ENCODE data around the gene SF3B4. TPM values are rescaled to one million over a fixed set of nuclear protein-coding genes. Genes with fewer than 3 reads are reported as not detected.
A peak's percentile ranks its signal among the peaks of the same experiment; 100 is the strongest.

SF3B4 gene
- total and polyA plus RNA-seq, 4 donors: 6.3 to 16.6 (median 12.5) TPM

DNA sequence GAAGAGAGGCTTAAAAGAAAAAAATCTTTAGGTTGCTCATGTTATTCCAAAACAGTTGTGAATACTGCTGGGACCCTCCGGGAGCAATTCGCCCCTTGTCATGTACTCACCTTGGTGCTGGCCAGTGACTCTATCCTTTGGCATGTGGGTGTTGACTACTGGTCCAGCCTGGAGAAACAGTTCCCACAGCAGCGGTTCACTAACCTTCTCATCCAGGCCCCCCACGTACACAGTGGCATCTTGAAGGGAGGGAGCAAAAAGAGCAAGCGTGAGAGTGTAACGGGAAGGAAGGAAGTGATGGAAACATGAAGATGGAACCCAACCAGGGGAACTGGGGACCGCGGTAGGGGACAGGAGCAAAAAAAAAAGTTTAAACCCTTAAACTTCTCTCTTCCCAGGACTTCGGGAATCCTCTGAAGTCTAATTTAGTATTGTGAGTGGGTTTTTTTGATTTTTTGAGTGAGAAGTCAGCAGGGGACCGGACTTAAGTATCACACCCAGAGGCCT is 494 bp downstream of the SF3B4 start:
- Histone ChIP-seq H3K9me3 (ENCODE audit: control insufficient read depth in 4 of 4, low read length in 3 of 4) (no peaks in the 10 kb centered on the region), H3K9ac (ENCODE audit: low read depth in 1 of 2, low read length in 2 of 2) (peak overlapping the region; percentile 44 to 80), H3K27me3 (ENCODE audit: control insufficient read depth in 4 of 4, insufficient read depth in 4 of 4, low read length in 3 of 4) (no peaks in the 10 kb centered on the region), H3K36me3 (ENCODE audit: control insufficient read depth in 4 of 4, insufficient read depth in 3 of 4, low read depth in 1 of 4, low read length in 3 of 4) (peaks cover 6 to 44% (median 29%) of the 10 kb centered on the region in 4 donors), H3K4me1 (ENCODE audit: control insufficient read depth in 4 of 4, insufficient read depth in 4 of 4, low read length in 3 of 4) (peaks cover 5 to 22% (median 16%) of the 10 kb centered on the region in 4 donors), H3K27ac (ENCODE audit: low read depth in 1 of 2, low read length in 2 of 2) (peak overlapping the region; percentile 96 to 99), H3K4me3 (ENCODE audit: low read depth in 1 of 3, low read length in 3 of 3) (peak overlapping the region; percentile 93 to 98 (median 96))
- DNase-seq (ENCODE audit: low spot score): no peak
- 3% methylated on average over 10 of the region's 10 CpGs for WGBS
- TF ChIP-seq, protein P1, sequence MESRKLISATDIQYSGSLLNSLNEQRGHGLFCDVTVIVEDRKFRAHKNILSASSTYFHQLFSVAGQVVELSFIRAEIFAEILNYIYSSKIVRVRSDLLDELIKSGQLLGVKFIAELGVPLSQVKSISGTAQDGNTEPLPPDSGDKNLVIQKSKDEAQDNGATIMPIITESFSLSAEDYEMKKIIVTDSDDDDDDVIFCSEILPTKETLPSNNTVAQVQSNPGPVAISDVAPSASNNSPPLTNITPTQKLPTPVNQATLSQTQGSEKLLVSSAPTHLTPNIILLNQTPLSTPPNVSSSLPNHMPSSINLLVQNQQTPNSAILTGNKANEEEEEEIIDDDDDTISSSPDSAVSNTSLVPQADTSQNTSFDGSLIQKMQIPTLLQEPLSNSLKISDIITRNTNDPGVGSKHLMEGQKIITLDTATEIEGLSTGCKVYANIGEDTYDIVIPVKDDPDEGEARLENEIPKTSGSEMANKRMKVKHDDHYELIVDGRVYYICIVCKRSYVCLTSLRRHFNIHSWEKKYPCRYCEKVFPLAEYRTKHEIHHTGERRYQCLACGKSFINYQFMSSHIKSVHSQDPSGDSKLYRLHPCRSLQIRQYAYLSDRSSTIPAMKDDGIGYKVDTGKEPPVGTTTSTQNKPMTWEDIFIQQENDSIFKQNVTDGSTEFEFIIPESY (IDR thresholded peaks at IDR 0.05): no peak
- no peak for TF ChIP-seq GABPA (IDR thresholded peaks at IDR 0.05 in 1 of 2, conservative IDR thresholded peaks at IDR 0.05 in 1 of 2)
- TF ChIP-seq, protein P2, sequence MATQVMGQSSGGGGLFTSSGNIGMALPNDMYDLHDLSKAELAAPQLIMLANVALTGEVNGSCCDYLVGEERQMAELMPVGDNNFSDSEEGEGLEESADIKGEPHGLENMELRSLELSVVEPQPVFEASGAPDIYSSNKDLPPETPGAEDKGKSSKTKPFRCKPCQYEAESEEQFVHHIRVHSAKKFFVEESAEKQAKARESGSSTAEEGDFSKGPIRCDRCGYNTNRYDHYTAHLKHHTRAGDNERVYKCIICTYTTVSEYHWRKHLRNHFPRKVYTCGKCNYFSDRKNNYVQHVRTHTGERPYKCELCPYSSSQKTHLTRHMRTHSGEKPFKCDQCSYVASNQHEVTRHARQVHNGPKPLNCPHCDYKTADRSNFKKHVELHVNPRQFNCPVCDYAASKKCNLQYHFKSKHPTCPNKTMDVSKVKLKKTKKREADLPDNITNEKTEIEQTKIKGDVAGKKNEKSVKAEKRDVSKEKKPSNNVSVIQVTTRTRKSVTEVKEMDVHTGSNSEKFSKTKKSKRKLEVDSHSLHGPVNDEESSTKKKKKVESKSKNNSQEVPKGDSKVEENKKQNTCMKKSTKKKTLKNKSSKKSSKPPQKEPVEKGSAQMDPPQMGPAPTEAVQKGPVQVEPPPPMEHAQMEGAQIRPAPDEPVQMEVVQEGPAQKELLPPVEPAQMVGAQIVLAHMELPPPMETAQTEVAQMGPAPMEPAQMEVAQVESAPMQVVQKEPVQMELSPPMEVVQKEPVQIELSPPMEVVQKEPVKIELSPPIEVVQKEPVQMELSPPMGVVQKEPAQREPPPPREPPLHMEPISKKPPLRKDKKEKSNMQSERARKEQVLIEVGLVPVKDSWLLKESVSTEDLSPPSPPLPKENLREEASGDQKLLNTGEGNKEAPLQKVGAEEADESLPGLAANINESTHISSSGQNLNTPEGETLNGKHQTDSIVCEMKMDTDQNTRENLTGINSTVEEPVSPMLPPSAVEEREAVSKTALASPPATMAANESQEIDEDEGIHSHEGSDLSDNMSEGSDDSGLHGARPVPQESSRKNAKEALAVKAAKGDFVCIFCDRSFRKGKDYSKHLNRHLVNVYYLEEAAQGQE (IDR thresholded peaks at IDR 0.05): no peak
- TF ChIP-seq NR2F2 (IDR thresholded peaks at IDR 0.05): no peak
- no peak for TF ChIP-seq SP1 (IDR thresholded peaks at IDR 0.05)
- no peak for TF ChIP-seq YY1 (IDR thresholded peaks at IDR 0.05)
- TF ChIP-seq, protein P3, sequence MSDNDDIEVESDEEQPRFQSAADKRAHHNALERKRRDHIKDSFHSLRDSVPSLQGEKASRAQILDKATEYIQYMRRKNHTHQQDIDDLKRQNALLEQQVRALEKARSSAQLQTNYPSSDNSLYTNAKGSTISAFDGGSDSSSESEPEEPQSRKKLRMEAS (IDR thresholded peaks at IDR 0.05): no peak
- TF ChIP-seq, protein P4, sequence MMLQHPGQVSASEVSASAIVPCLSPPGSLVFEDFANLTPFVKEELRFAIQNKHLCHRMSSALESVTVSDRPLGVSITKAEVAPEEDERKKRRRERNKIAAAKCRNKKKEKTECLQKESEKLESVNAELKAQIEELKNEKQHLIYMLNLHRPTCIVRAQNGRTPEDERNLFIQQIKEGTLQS (IDR thresholded peaks at IDR 0.05): no peak
- no peak for TF ChIP-seq FOXA2 (IDR thresholded peaks at IDR 0.05)
- no peak for TF ChIP-seq HNF4G (IDR thresholded peaks at IDR 0.05)
- TF ChIP-seq RXRA (IDR thresholded peaks at IDR 0.05): no peak
- TF ChIP-seq, protein P5, sequence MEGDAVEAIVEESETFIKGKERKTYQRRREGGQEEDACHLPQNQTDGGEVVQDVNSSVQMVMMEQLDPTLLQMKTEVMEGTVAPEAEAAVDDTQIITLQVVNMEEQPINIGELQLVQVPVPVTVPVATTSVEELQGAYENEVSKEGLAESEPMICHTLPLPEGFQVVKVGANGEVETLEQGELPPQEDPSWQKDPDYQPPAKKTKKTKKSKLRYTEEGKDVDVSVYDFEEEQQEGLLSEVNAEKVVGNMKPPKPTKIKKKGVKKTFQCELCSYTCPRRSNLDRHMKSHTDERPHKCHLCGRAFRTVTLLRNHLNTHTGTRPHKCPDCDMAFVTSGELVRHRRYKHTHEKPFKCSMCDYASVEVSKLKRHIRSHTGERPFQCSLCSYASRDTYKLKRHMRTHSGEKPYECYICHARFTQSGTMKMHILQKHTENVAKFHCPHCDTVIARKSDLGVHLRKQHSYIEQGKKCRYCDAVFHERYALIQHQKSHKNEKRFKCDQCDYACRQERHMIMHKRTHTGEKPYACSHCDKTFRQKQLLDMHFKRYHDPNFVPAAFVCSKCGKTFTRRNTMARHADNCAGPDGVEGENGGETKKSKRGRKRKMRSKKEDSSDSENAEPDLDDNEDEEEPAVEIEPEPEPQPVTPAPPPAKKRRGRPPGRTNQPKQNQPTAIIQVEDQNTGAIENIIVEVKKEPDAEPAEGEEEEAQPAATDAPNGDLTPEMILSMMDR (IDR thresholded peaks at IDR 0.05; ENCODE audit: low read depth, low read length, missing input control): no peak

DNA sequence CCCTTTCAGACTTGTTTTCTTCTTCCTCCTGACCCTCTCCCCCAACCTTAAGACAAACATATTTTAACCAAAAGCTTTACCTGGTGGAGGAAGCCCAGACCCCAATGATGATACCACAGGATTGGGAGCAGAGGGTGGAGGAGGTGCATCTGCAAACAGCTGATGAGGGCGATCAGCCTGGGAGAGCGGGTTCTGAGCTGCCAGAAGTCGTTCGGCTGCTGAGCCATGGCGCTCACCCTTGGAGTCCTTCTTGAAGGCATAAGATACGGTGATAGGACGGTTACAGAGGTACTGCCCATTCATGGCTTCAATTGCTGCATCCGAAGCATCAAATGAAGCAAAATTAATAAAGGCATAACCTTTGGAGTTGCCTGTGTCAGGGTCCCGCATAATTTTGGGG is 1.3 kb downstream of the SF3B4 start:
- H3K27me3 ChIP-seq (ENCODE audit: control insufficient read depth in 4 of 4, insufficient read depth in 4 of 4, low read length in 3 of 4): no peaks in the 10 kb centered on the region
- no peak for TF ChIP-seq HNF4A (conservative IDR thresholded peaks at IDR 0.05)
- TF ChIP-seq, protein P4 (IDR thresholded peaks at IDR 0.05): no peak
- no peak for TF ChIP-seq YY1 (IDR thresholded peaks at IDR 0.05)
- no peak for TF ChIP-seq TAF1 (conservative IDR thresholded peaks at IDR 0.05)
- TF ChIP-seq NR2F2 (IDR thresholded peaks at IDR 0.05): no peak
- TF ChIP-seq, protein P2 (IDR thresholded peaks at IDR 0.05): no peak
- TF ChIP-seq, protein P1 (IDR thresholded peaks at IDR 0.05): no peak
- no peak for TF ChIP-seq RAD21 (IDR thresholded peaks at IDR 0.05)
- no peak for TF ChIP-seq RXRA (IDR thresholded peaks at IDR 0.05)
- no peak for TF ChIP-seq GABPA (IDR thresholded peaks at IDR 0.05 in 1 of 2, conservative IDR thresholded peaks at IDR 0.05 in 1 of 2)
- peaks cover 6 to 44% (median 30%) of the 10 kb centered on the region in 4 donors for H3K36me3 ChIP-seq (ENCODE audit: control insufficient read depth in 4 of 4, insufficient read depth in 3 of 4, low read depth in 1 of 4, low read length in 3 of 4)
- no peak overlapping the region for H3K27ac ChIP-seq (ENCODE audit: low read depth in 1 of 2, low read length in 2 of 2)
- peaks cover 5 to 22% (median 16%) of the 10 kb centered on the region in 4 donors for H3K4me1 ChIP-seq (ENCODE audit: control insufficient read depth in 4 of 4, insufficient read depth in 4 of 4, low read length in 3 of 4)
- DNase-seq (ENCODE audit: low spot score): no peak
- H3K4me3 ChIP-seq (ENCODE audit: low read depth in 1 of 3, low read length in 3 of 3): peak overlapping the region in 1 of 3 donors; percentile 98
- H3K9ac ChIP-seq (ENCODE audit: low read depth in 1 of 2, low read length in 2 of 2): no peak overlapping the region
- H3K9me3 ChIP-seq (ENCODE audit: control insufficient read depth in 4 of 4, low read length in 3 of 4): no peaks in the 10 kb centered on the region
- 95% methylated on average over 9 of the region's 9 CpGs for WGBS

All from liver (tissue), 9 donors.